H9 (cell line): Measurements from ENCODE around the gene TENM4. TPM values are rescaled to one million over a fixed set of nuclear protein-coding genes. Genes with fewer than 3 reads are reported as not detected.

Source experiments
- DNase-seq: peaks from one replicate; pipeline ENCODE4 v3.0.0-alpha.2; 2017
- H2AFZ ChIP-seq: one replicate; pipeline ENCODE4 v1.6.1; 2013; ENCODE audit warnings: mild to moderate bottlenecking, low read length, control low read depth, moderate library complexity
- H2AK5ac ChIP-seq: 2 replicates; pipeline ENCODE4 v1.6.1; 2013; ENCODE audit warnings: low read length, control low read depth, mixed read lengths; ENCODE audit not compliant: insufficient read length
- H2BK120ac ChIP-seq: one replicate; pipeline ENCODE4 v1.6.1; 2013; ENCODE audit warnings: low read depth, mild to moderate bottlenecking, low read length, control low read depth, inconsistent platforms; ENCODE audit not compliant: poor library complexity, severe bottlenecking
- H2BK12ac ChIP-seq: 2 replicates; pipeline ENCODE4 v1.6.1; 2013; ENCODE audit warnings: low read length, control low read depth, mixed read lengths, low read depth; ENCODE audit not compliant: insufficient read length
- H2BK15ac ChIP-seq: 2 replicates; pipeline ENCODE4 v1.6.1; 2013; ENCODE audit warnings: low read depth, low read length, control low read depth
- H2BK20ac ChIP-seq: one replicate; pipeline ENCODE4 v1.6.1; 2013; ENCODE audit warnings: low read depth, mild to moderate bottlenecking, low read length, control low read depth, inconsistent platforms; ENCODE audit not compliant: poor library complexity, severe bottlenecking
- H2BK5ac ChIP-seq: 2 replicates; pipeline ENCODE4 v1.6.1; 2013; ENCODE audit warnings: low read length, control low read depth, mixed read lengths; ENCODE audit not compliant: insufficient read length
- H3K14ac ChIP-seq: 2 replicates; pipeline ENCODE4 v1.6.1; 2013; ENCODE audit warnings: low read length, control low read depth; ENCODE audit not compliant: insufficient read depth
- H3K18ac ChIP-seq: 2 replicates; pipeline ENCODE4 v1.6.1; 2013; ENCODE audit warnings: low read depth, mild to moderate bottlenecking, mixed read lengths, low read length, control low read depth; ENCODE audit not compliant: insufficient read length
- H3K23ac ChIP-seq: 2 replicates; pipeline ENCODE4 v1.6.1; 2013; ENCODE audit warnings: low read length, control low read depth, mixed read lengths, low read depth; ENCODE audit not compliant: insufficient read length
- H3K23me2 ChIP-seq: 2 replicates; pipeline ENCODE4 v1.6.1; 2013; ENCODE audit warnings: low read depth, mild to moderate bottlenecking, mixed read lengths, low read length, control low read depth; ENCODE audit not compliant: insufficient read length, poor library complexity, severe bottlenecking
- H3K27ac ChIP-seq: 2 replicates; pipeline ENCODE4 v1.5.1; 2013; ENCODE audit warnings: low read length, control low read depth, mixed read lengths, low read depth; ENCODE audit not compliant: insufficient read length
- H3K27me3 ChIP-seq: 2 replicates; pipeline ENCODE4 v1.6.1; 2013; ENCODE audit warnings: low read length, control low read depth, inconsistent platforms; ENCODE audit not compliant: insufficient read depth
- H3K4ac ChIP-seq: 2 replicates; pipeline ENCODE4 v1.6.1; 2013; ENCODE audit warnings: low read depth, mild to moderate bottlenecking, control low read depth, inconsistent platforms, low read length, moderate library complexity
- H3K4me1 ChIP-seq: 2 replicates; pipeline ENCODE4 v1.6.1; 2013; ENCODE audit warnings: low read length, control low read depth, inconsistent platforms; ENCODE audit not compliant: insufficient read depth
- H3K4me2 ChIP-seq: 2 replicates; pipeline ENCODE4 v1.6.1; 2013; ENCODE audit warnings: low read length, control low read depth, mixed read lengths; ENCODE audit not compliant: insufficient read length, insufficient read depth
- H3K56ac ChIP-seq: 2 replicates; pipeline ENCODE4 v1.6.1; 2013; ENCODE audit warnings: low read depth, mild to moderate bottlenecking, mixed read lengths, low read length, control low read depth; ENCODE audit not compliant: insufficient read length
- H3K79me1 ChIP-seq: 2 replicates; pipeline ENCODE4 v1.6.1; 2013; ENCODE audit warnings: low read depth, mild to moderate bottlenecking, moderate library complexity, low read length, control low read depth, inconsistent platforms; ENCODE audit not compliant: insufficient read depth, poor library complexity, severe bottlenecking
- H3K79me2 ChIP-seq: 2 replicates; pipeline ENCODE4 v1.6.1; 2013; ENCODE audit warnings: low read length, control low read depth, inconsistent platforms; ENCODE audit not compliant: insufficient read depth
- H3K9ac ChIP-seq: 2 replicates; pipeline ENCODE4 v1.6.1; 2013; ENCODE audit warnings: low read length, control low read depth, mixed read lengths; ENCODE audit not compliant: insufficient read length; ENCODE audit errors: extremely low read depth
- H3K9me3 ChIP-seq: one replicate; pipeline ENCODE4 v1.6.1; 2013; ENCODE audit warnings: low read depth, low read length, inconsistent platforms; ENCODE audit not compliant: control insufficient read depth
- H3T11ph ChIP-seq: one replicate; pipeline ENCODE4 v1.6.1; 2013; ENCODE audit warnings: mild to moderate bottlenecking, low read length, control low read depth, inconsistent platforms
- H4K20me1 ChIP-seq: one replicate; pipeline ENCODE4 v1.6.1; 2013; ENCODE audit not compliant: control insufficient read depth, insufficient read length, insufficient read depth
- H4K5ac ChIP-seq: 2 replicates; pipeline ENCODE4 v1.6.1; 2013; ENCODE audit warnings: low read depth, mild to moderate bottlenecking, mixed read lengths, low read length, control low read depth; ENCODE audit not compliant: insufficient read length
- H4K8ac ChIP-seq: replicated peaks from 2 replicates; pipeline ENCODE4 v1.6.1; 2013; ENCODE audit warnings: low read length, control low read depth, mixed read lengths, low read depth; ENCODE audit not compliant: insufficient read length
- H4K91ac ChIP-seq: 2 replicates; pipeline ENCODE4 v1.6.1; 2013; ENCODE audit warnings: low read depth, mild to moderate bottlenecking, moderate library complexity, mixed read lengths, low read length, control low read depth; ENCODE audit not compliant: insufficient read length
- H3K27ac Mint-ChIP-seq, 3 experiments: 2 replicates in 2 of 3; 3 replicates in 1 of 3; pipeline ENCODE4 v1.8.0; 2020 to 2021; ENCODE audit warnings: mixed read lengths in 3 of 3, mild to moderate bottlenecking in 1 of 3, moderate library complexity in 1 of 3
- H3K27me3 Mint-ChIP-seq: 2 replicates; pipeline ENCODE4 v1.8.0; 2021; ENCODE audit warnings: low read depth, mild to moderate bottlenecking, moderate library complexity, mixed read lengths
- H3K36me3 Mint-ChIP-seq, 3 experiments: 2 replicates in 2 of 3; 3 replicates in 1 of 3; pipeline ENCODE4 v1.8.0; 2020 to 2021; ENCODE audit warnings: low read depth in 3 of 3, mixed read lengths in 3 of 3; ENCODE audit not compliant: insufficient read depth in 1 of 3
- H3K4me1 Mint-ChIP-seq, 2 experiments: 2 replicates each; pipeline ENCODE4 v1.8.0; 2020; ENCODE audit warnings: mixed read lengths in 2 of 2
- H3K4me3 Mint-ChIP-seq, 2 experiments: 2 replicates in 1 of 2; 3 replicates in 1 of 2; pipeline ENCODE4 v1.8.0; 2020 to 2021; ENCODE audit warnings: mild to moderate bottlenecking in 2 of 2, mixed read lengths in 2 of 2, moderate library complexity in 1 of 2
- H3K9me3 Mint-ChIP-seq, 2 experiments: 2 replicates in 1 of 2; 3 replicates in 1 of 2; pipeline ENCODE4 v1.8.0; 2020; ENCODE audit warnings: mild to moderate bottlenecking in 2 of 2, mixed read lengths in 2 of 2, moderate library complexity in 1 of 2
- WGBS: extraction: QIAGEN DNeasy Blood & Tissue Kit; methylation state at CpG from one replicate; pipeline ENCODE4 v1.1.7; 2013; ENCODE audit warnings: missing lambda C conversion rate, low lambda C conversion rate, mixed read lengths; ENCODE audit not compliant: insufficient read length; ENCODE audit errors: extremely low coverage; 5-methylcytosine and 5-hydroxymethylcytosine counted together
- total RNA-seq: library from RNA; stranded (reverse); gene quantifications from 2 replicates; pipeline ENCODE4 v1.2.1, GENCODE V29; 2021
- TF ChIP-seq, protein P1 (sequence below): fragments of 200-600 bp; sonication (generic); conservative IDR thresholded peaks from 3 replicates; pipeline ENCODE4 v1.8.0; 2021; ENCODE audit warnings: antibody characterized with exemption, mild to moderate bottlenecking

The TENM4 gene
- total RNA-seq, 1 experiment from 2014 or later = 4.6 TPM

DNA sequence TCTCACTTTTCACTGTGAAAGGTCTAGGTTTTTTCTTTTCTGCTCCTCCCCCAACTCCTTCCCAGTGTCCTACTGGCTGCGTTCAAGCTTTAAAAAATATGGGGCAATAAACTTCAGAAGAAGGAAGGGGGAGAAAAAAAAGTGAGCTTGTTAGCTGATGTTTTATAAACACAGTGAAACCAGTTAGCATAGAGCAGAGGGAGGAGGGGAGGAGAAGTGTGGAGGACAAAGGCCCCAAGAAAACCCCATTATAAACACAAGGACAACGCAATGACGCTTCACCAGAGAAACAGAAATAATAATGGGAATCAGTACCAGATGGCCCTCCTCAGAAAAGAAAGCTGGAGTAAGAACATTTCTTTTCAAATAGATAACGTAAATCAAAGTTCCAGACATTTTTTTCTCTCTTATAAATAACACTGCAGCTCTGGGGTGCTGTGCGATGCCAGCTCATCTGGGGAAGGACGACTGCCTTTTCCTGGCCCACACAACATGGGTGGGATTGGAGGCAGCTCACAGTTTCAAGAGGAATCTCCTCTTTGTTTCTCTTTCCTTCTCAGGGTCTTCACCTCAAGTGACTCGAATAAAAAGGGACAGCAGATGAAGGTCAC, 630.8 kb downstream of the TENM4 start:
- no peak overlapping the region for H3K23ac ChIP-seq
- H2BK5ac ChIP-seq = no peak overlapping the region
- H3K4me1 ChIP-seq = peaks cover 3% of the 10 kb centered on the region
- no peak overlapping the region for H3K9ac ChIP-seq
- no peak overlapping the region for H3K4ac ChIP-seq
- no peaks in the 10 kb centered on the region for H3K9me3 ChIP-seq
- no peak overlapping the region for H4K8ac ChIP-seq
- no peak for DNase-seq
- Mint-ChIP-seq H3K4me3 (no peak overlapping the region), H3K27ac (no peak overlapping the region), H3K9me3 (no peaks in the 10 kb centered on the region), H3K36me3 (no peaks in the 10 kb centered on the region), H3K27me3 (no peaks in the 10 kb centered on the region; the same call in 1 of the 2 replicates), H3K4me1 (peaks cover 25 to 39% of the 10 kb centered on the region in 2 experiments)
- H3K27ac ChIP-seq = no peak overlapping the region
- no peak overlapping the region for H3T11ph ChIP-seq
- no peak overlapping the region for H3K56ac ChIP-seq
- H2BK120ac ChIP-seq = no peak overlapping the region
- no peak overlapping the region for H2BK12ac ChIP-seq
- no peaks in the 10 kb centered on the region for H3K23me2 ChIP-seq
- H3K4me2 ChIP-seq = no peak overlapping the region
- H2BK15ac ChIP-seq = no peak overlapping the region
- H2AK5ac ChIP-seq = no peak overlapping the region
- peaks cover 2% of the 10 kb centered on the region for H4K20me1 ChIP-seq
- H2AFZ ChIP-seq = no peak overlapping the region
- H3K18ac ChIP-seq = no peak overlapping the region
- TF ChIP-seq, protein P1, sequence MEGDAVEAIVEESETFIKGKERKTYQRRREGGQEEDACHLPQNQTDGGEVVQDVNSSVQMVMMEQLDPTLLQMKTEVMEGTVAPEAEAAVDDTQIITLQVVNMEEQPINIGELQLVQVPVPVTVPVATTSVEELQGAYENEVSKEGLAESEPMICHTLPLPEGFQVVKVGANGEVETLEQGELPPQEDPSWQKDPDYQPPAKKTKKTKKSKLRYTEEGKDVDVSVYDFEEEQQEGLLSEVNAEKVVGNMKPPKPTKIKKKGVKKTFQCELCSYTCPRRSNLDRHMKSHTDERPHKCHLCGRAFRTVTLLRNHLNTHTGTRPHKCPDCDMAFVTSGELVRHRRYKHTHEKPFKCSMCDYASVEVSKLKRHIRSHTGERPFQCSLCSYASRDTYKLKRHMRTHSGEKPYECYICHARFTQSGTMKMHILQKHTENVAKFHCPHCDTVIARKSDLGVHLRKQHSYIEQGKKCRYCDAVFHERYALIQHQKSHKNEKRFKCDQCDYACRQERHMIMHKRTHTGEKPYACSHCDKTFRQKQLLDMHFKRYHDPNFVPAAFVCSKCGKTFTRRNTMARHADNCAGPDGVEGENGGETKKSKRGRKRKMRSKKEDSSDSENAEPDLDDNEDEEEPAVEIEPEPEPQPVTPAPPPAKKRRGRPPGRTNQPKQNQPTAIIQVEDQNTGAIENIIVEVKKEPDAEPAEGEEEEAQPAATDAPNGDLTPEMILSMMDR = no peak
- H3K79me2 ChIP-seq = no peaks in the 10 kb centered on the region
- H4K5ac ChIP-seq = no peak overlapping the region
- no peak overlapping the region for H3K14ac ChIP-seq
- H2BK20ac ChIP-seq = no peak overlapping the region
- H3K79me1 ChIP-seq = no peaks in the 10 kb centered on the region
- H3K27me3 ChIP-seq = no peaks in the 10 kb centered on the region
- WGBS = no CpG with 5 or more reads among the region's 7 CpGs
- H4K91ac ChIP-seq = no peak overlapping the region
